ENCODE data around the gene OIP5.
A peak's percentile ranks its signal among the peaks of the same experiment; 100 is the strongest.
"Not testable (repeated sequence)": the region's sequence is repeated elsewhere in the genome, so short reads cannot be mapped to it uniquely, and the experiment has no call there.

The OIP5 gene

DNA sequence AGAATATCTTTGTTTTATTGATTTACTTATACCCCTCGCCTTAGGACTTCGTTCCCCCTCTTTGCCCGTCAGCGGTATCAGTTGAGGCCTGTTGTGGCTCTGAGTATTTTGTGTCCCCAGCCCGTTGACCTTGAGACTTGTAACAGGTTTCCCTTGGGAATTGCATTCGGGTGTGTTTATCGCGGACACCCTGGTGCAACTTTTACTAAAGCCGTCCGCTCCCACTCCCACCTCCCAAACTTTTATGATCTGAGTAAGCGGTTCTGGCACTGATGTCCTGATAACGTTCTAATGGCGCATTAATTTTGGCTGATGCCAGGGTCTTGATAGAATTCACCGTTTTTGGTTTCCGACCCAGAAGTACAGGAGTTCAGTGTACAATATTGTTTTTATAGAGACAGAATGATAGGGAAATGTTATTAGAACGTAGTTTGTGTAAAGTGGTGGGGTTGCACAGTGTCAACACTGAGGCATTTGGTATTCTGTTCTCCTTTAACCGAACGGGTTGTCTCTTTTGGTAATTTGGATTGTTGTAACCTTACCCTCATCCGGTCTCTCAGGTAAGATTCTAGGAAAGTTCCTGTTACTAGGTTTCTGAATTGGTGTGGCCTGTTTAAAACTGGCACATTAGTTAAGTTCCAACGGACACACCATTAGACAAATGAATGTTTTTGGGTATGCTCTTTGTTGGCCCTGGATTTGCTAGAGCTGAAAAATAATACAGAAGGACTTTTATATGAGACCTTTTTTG lies 47.8 kb downstream of the OIP5 start:
- no peak for TF ChIP-seq MYC (IDR thresholded peaks at IDR 0.05; ENCODE audit: low read depth, low read length)
- no peak for TF ChIP-seq MAX (IDR thresholded peaks at IDR 0.05; ENCODE audit: low read depth, low read length)
- TF ChIP-seq CTCF (IDR thresholded peaks at IDR 0.05; ENCODE audit: low read depth, low read length), result no peak
- TF ChIP-seq POLR2A (IDR thresholded peaks at IDR 0.05; ENCODE audit: extremely low read depth, insufficient read length), result no peak
- DNase-seq (ENCODE audit: low read depth), result peak; percentile 68
- peak overlapping the region; percentile 96 for H3K4me3 ChIP-seq (ENCODE audit: low read depth, low read length)

DNA sequence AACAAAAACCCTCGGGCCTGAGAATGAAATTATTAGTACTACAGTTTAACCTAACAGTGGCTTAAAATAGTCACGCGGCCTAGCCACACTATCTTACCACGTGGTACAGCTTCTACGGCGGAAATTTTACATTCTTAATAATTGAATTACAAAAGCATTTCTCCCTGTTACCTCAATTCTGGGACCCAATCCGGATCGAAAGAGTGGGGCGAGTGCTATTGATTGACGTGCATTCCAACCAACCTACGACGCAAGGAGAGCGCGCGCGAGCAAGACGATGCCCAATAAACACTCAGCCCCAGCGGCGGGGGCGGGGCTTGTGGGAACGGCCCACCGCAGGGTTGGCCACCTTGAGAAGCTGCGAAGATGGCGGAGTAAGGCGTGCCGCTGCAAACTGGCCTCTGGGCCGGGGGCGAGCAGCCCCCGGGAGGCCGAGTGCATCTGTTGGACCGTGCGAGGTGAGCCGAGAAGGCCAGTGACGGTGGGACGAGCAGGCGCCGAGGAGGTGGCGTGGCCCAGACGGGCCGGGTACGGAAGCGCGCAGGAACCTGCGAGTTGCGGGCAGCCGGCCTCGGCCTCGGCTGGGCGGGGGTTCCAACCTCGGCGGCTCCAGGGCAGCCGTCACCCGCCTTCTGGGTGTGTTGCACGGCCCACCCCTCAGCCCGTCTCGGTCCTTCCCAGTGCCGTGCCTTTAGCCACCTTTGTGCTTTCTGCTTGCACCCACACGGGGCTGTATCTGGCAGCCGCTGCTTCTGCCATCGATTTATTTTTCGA lies 48.6 kb downstream of the OIP5 start:
- peak; percentile 99 for DNase-seq (ENCODE audit: low read depth)
- peak overlapping the region; percentile 96 for H3K4me3 ChIP-seq (ENCODE audit: low read depth, low read length)
- TF ChIP-seq POLR2A (IDR thresholded peaks at IDR 0.05; ENCODE audit: extremely low read depth, insufficient read length), result peak; percentile 98
- no peak for TF ChIP-seq CTCF (IDR thresholded peaks at IDR 0.05; ENCODE audit: low read depth, low read length)
- TF ChIP-seq MAX (IDR thresholded peaks at IDR 0.05; ENCODE audit: low read depth, low read length), result peak; percentile 99
- TF ChIP-seq MYC (IDR thresholded peaks at IDR 0.05; ENCODE audit: low read depth, low read length), result peak; percentile 98

GRCh38 chr15:41282980-41283652 lies 49.3 kb downstream of the OIP5 start:
- H3K4me3 ChIP-seq (ENCODE audit: low read depth, low read length), result peak overlapping the region; percentile 12
- peak; percentile 44 for DNase-seq (ENCODE audit: low read depth)

GRCh38 chr15:41282436-41282835 lies 50.0 kb downstream of the OIP5 start:
- not testable (repeated sequence) for H3K4me3 ChIP-seq (ENCODE audit: low read depth, low read length); DNase-seq (ENCODE audit: low read depth)

GRCh38 chr15:41281236-41281635 lies 51.2 kb downstream of the OIP5 start:
- TF ChIP-seq MYC (IDR thresholded peaks at IDR 0.05; ENCODE audit: low read depth, low read length), result no peak
- TF ChIP-seq MAX (IDR thresholded peaks at IDR 0.05; ENCODE audit: low read depth, low read length), result no peak
- no peak for TF ChIP-seq CTCF (IDR thresholded peaks at IDR 0.05; ENCODE audit: low read depth, low read length)
- no peak for TF ChIP-seq POLR2A (IDR thresholded peaks at IDR 0.05; ENCODE audit: extremely low read depth, insufficient read length)
- DNase-seq (ENCODE audit: low read depth), result peak; percentile 34
- H3K4me3 ChIP-seq (ENCODE audit: low read depth, low read length), result no peak overlapping the region

- H3K4me3 ChIP-seq (ENCODE audit: low read depth, low read length), result no peak overlapping the region
- no peak for DNase-seq (ENCODE audit: low read depth)
- TF ChIP-seq MAX (IDR thresholded peaks at IDR 0.05; ENCODE audit: low read depth, low read length), result 0 out of 2 replicates have a peak, but pooled peaks have one; percentile 8
- no peak for TF ChIP-seq POLR2A (IDR thresholded peaks at IDR 0.05; ENCODE audit: extremely low read depth, insufficient read length)
Measured at GRCh38 chr15:41279535-41280283, 52.7 kb downstream of the OIP5 start.

- TF ChIP-seq MAX (IDR thresholded peaks at IDR 0.05; ENCODE audit: low read depth, low read length), result no peak
- TF ChIP-seq CTCF (IDR thresholded peaks at IDR 0.05; ENCODE audit: low read depth, low read length), result no peak
- no peak for TF ChIP-seq POLR2A (IDR thresholded peaks at IDR 0.05; ENCODE audit: extremely low read depth, insufficient read length)
- no peak for TF ChIP-seq MYC (IDR thresholded peaks at IDR 0.05; ENCODE audit: low read depth, low read length)
- DNase-seq (ENCODE audit: low read depth), result peak; percentile 61
- no peak overlapping the region for H3K4me3 ChIP-seq (ENCODE audit: low read depth, low read length)
Measured at GRCh38 chr15:41278319-41278718, 54.1 kb downstream of the OIP5 start.
